Right cardiac atrium (tissue), 5 donors: ENCODE results near the gene NDUFS7. TPM values are rescaled to one million over a fixed set of nuclear protein-coding genes. Genes with fewer than 3 reads are reported as not detected.
A peak's percentile ranks its signal among the peaks of the same experiment; 100 is the strongest.

Experiments used
- ATAC-seq, 2 donors: fragments of 200-7000 bp; cut with Tn5 transposase; one replicate each; pipeline versions ENCODE4 v1.8.0 to v1.9.1; 2020; ENCODE audit warnings: moderate library complexity in 2 of 2, mild to moderate bottlenecking in 1 of 2
- DNase-seq, 3 donors: peaks; one replicate each; pipeline ENCODE4 v3.0.0-alpha.2; 2020
- H3K27ac ChIP-seq: one replicate; pipeline ENCODE4 v1.5.1; 2013; ENCODE audit warnings: mild to moderate bottlenecking, low read length, control low read depth, moderate library complexity
- H3K27me3 ChIP-seq: one replicate; pipeline ENCODE4 v1.6.1; 2013; ENCODE audit not compliant: control insufficient read depth, insufficient read depth
- H3K4me1 ChIP-seq: one replicate; pipeline ENCODE4 v1.6.1; 2013; ENCODE audit warnings: low read length; ENCODE audit not compliant: control insufficient read depth, insufficient read depth
- H3K4me3 ChIP-seq: one replicate; pipeline ENCODE4 v1.5.1; 2013; ENCODE audit warnings: low read length, control low read depth
- H3K9me3 ChIP-seq: one replicate; pipeline ENCODE4 v1.6.1; 2013; ENCODE audit warnings: low read length; ENCODE audit not compliant: control insufficient read depth
- WGBS: extraction: QIAGEN DNeasy Blood & Tissue Kit; methylation state at CpG from one replicate; pipeline ENCODE4 v1.1.7; 2013; 5-methylcytosine and 5-hydroxymethylcytosine counted together
- intact Hi-C, 4 donors: fragments of 100-400 bp; cut with DNase I; formaldehyde crosslinking; loops; one replicate each; pipeline versions ENCODE4 v1.11.0 to v1.14.0; 2022 to 2023
- polyA plus RNA-seq: library from polyadenylated mRNA; stranded (reverse); fragments of 200-250 nt; gene quantifications from one replicate; pipeline ENCODE4 v1.2.3, GENCODE V29; 2013
- total RNA-seq, 4 donors: library from RNA; stranded (reverse); fragmentation: NEBNext Ultra II Directional; extraction: Animal tissue kit (Norgen Biotek cat#: 25700); gene quantifications; one replicate each; pipeline ENCODE4 v1.2.1, GENCODE V29; 2021
- donor health status: healthy with polysubstance abuse.
- donor health status: DM: no; HTN: yes; CAD: no.
- donor health status: DM: no; HTN: no; CAD: no.
- donor health status: DM: no; HTN: yes; CAD: no; lungs with severe emphysema.
- donor health status: DM: yes; HTN: yes; CAD: no.

The NDUFS7 gene
- total and polyA plus RNA-seq, 5 donors, result 209 to 437 (median 281) TPM

DNA sequence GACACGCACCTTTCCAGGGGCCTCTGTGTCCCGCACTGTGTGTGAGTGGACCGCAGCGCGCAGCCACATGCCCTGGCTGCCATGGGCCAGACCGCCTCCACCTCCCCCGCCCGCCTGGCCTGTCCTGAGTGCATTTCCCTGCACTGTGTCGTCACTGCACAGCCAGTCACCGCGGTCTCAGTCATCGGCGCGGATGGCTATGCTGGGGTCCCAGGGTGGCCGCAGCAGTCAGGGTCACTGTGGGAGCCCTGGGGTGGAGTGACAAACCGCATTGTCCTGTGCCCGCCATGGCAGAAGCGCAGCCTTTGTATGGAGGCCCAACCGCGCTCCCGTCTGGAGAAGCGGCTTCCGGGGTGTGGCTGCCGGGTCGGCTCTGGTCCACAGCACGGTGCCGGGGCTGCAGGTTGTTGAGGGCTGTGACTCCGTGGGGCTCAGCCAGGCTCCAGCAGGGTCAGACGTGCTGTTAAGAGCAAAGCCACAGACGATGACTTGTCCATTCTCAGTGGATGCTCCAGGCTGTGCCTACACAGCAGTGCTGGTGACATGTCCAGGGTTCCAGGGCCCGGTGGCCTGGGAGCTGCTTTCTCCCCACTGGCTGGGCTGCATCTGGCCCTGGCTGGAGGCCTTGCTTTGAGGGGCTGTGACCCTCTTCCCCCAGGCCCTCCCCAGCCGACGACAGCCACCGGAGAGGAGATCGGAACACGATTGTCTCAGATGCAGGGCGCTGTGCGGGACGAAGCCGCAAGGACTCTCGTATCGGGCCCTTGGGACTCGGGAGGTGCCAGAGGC is 6.3 kb upstream of the NDUFS7 start:
- DNase-seq, result peak in 2 of 3 donors; percentile 57 to 61

DNA sequence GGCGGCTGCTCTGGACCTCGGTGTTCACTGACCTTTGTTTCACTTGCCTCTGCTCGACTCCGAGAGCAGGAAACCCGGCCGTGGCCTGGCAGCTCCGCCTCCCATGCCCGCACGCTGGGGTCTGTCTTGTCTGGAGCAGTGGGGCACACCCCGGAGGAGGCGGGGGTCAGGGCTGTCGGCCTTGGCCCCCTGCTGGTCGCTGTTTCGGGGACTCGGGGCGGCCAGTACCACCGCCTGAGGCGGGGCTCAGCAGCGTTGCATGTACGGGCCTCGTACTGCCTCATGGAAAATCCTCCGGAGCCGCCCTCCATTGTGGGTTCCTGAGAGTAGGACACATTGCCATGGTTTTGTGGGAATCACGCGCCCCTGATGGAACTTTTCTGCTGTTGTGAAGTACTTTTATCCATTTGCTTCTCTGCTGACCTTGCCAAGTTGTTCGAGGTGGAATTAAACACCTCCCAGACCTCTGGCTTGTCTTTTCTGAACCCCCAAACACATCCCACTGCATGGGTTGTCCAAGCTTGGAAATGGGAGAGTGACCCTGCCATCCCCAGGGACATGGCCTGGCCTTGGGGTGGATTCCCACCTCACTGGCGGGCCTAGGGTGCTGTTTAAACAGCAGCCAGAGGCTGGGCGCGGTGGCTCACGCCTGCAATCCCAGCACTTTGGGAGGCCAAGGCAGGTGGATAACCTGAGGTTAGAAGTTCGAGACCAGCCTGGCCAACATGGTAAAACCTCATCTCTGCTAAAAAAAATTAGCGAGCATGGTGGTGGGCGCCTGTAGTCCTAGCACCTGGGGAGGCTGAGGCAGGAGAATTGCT is 5.5 kb upstream of the NDUFS7 start:
- Histone ChIP-seq H3K27me3 (no peaks in the 10 kb centered on the region), H3K27ac (no peak overlapping the region), H3K4me3 (no peak overlapping the region), H3K9me3 (no peaks in the 10 kb centered on the region), H3K4me1 (no peaks in the 10 kb centered on the region)
- DNase-seq (peak in 2 of 3 donors; percentile 58 to 67), ATAC-seq (peak; percentile 3 to 31)
- intact Hi-C loops, result loop anchor here in 1 of 4 donors (10.0 kb wide), 1 partner anchor 93 kb away; the partner anchor contains the start of gene EFNA2
- 86% methylated on average over 33 of the region's 33 CpGs for WGBS

More for the DNA sequence above, 6.3 kb upstream of the NDUFS7 start:
- H3K9me3 ChIP-seq, result no peaks in the 10 kb centered on the region
- ATAC-seq, result no peak
- no peaks in the 10 kb centered on the region for H3K27me3 ChIP-seq
- no peak overlapping the region for H3K27ac ChIP-seq
- no peak overlapping the region for H3K4me3 ChIP-seq
- no peaks in the 10 kb centered on the region for H3K4me1 ChIP-seq
- intact Hi-C loops, result loop anchor here in 1 of 4 donors (10.0 kb wide), 1 partner anchor 93 kb away; the partner anchor contains the start of gene EFNA2
- WGBS, result 95% methylated on average over 43 of the region's 43 CpGs

DNA sequence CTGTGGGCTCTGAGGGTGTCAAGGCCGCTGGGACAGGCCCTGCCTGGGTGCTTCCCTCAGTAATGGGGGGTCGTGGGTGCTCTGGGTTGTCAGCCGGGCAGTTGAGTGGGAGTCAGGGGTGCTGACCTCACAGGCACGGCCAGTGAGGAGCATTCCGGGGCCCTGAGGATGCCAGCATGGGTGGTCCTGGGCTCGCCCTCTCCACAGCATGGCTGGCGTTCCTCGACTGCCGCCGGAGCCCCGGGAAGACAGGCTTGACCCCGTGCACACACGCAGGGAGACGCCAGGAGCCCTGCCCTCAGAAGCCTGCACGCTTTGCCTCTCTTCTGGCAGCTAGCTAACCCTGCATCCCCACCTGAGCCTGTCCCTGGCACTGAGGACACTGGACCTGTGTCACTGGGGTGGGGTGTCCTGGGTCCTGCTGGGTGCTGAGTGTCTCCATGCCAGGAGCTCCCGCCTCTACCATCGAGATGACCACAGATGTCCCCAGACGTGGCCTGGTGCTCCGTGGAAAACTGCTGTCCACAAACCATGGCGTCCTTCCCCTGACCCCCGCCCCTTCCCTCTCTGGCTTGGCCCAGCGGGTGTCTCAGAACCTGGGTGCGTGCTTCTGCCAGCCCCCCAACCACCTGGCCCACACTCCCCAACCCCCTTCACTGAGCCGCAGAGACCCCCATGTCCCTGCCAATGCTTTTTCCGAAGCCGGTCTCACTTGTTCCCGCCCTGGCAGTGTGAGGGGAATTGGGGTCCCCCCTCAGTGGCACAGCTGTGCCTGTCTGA is 4.4 kb upstream of the NDUFS7 start:
- intact Hi-C loops, result loop anchor here in 1 of 4 donors (10.0 kb wide), 1 partner anchor 95 kb away; the partner anchor contains the start of gene EFNA2
- no peaks in the 10 kb centered on the region for H3K9me3 ChIP-seq
- H3K4me3 ChIP-seq, result no peak overlapping the region
- no peaks in the 10 kb centered on the region for H3K27me3 ChIP-seq
- ATAC-seq (no peak), DNase-seq (peak in 2 of 3 donors; percentile 20 to 52)
- WGBS, result 81% methylated on average over 27 of the region's 27 CpGs
- H3K27ac ChIP-seq, result no peak overlapping the region
- H3K4me1 ChIP-seq, result no peaks in the 10 kb centered on the region

DNA sequence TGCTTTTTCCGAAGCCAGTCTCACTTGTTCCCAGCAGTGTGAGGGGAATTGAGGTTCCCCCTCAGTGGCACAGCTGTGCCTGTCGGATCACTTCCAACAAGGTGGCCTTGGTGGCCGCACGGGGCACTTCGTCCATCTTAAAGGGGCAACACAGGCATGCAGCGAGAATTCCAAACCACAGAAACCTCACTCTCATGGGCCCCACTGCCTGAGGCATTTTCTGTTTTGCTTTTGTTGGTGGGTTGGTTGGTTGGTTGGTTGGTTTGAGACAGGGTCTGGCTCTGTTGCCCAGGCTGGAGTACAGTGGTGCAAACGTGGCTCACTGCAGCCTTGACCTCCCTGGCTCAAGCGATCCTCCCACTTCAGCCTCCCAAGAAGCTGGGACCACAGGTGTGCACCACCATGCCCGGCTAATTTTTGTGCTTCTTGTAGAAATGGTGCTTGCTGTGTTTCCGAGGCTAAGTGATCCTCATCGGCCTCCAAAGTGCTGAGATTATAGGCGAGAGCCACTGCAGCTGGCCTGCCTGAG is 3.7 kb upstream of the NDUFS7 start:
- H3K27ac ChIP-seq, result no peak overlapping the region
- no peak overlapping the region for H3K4me3 ChIP-seq
- intact Hi-C loops, result loop anchor here in 2 of 4 donors (5.0 to 10.0 kb wide), 2 partner anchors 95 to 98 kb away; partner anchors contain the start of gene EFNA2 (in 1 of the 2)
- peak in 2 of 3 donors; percentile 32 to 40 for DNase-seq
- H3K9me3 ChIP-seq, result no peaks in the 10 kb centered on the region
- ATAC-seq, result no peak
- 79% methylated on average over 12 of the region's 12 CpGs for WGBS
- H3K27me3 ChIP-seq, result no peaks in the 10 kb centered on the region
- no peaks in the 10 kb centered on the region for H3K4me1 ChIP-seq

DNA sequence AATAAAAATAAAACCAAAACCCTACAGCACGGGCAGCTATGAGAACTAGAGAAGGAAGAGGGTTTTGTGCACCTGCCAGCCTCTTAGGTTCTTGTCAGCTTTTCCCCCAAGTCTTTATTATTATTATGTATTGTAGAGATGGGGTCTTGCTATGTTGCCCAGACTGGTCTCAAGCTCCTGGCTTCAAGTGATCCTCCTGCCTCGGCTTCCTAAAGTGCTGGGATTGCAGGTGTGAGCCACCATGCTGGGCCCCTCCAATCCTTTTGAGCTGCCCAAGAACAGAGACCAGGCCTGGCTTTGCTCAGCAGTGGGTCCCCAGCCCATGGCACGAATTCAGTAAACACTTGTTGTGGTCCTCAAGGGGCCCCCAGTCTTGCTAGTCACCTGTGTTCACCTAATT is 1.5 kb upstream of the NDUFS7 start:
- Histone ChIP-seq H3K27me3 (no peaks in the 10 kb centered on the region), H3K9me3 (no peaks in the 10 kb centered on the region), H3K27ac (no peak overlapping the region), H3K4me1 (no peaks in the 10 kb centered on the region), H3K4me3 (no peak overlapping the region)
- DNase-seq, result no peak
- 78% methylated on average over 3 of the region's 3 CpGs for WGBS
- ATAC-seq, result no peak
- intact Hi-C loops, result loop anchor here in 1 of 4 donors (5.0 kb wide), 1 partner anchor 100 kb away; no protein-coding TSS in a partner anchor

DNA sequence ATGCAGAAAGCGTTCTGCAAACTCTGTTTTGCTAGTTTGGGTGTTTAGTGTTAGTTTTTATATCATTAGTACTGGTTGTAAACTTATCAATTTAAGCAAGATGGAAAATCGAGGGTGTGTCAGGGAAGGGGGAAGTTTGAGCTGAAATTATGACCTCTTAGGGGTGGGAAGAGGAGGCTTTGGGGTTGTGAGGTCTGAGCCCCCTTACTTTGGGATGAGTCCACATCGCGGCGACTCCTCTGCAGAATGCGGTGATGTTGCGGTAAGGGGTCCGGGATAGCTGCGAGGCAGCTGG is 743 bp upstream of the NDUFS7 start:
- Histone ChIP-seq H3K27ac (no peak overlapping the region), H3K4me1 (no peaks in the 10 kb centered on the region), H3K9me3 (no peaks in the 10 kb centered on the region), H3K27me3 (no peaks in the 10 kb centered on the region), H3K4me3 (no peak overlapping the region)
- intact Hi-C loops, result loop anchor here in 1 of 4 donors (5.0 kb wide), 1 partner anchor 101 kb away; no protein-coding TSS in a partner anchor
- WGBS, result 16% methylated on average over 9 of the region's 9 CpGs
- DNase-seq, result no peak
- no peak for ATAC-seq

DNA sequence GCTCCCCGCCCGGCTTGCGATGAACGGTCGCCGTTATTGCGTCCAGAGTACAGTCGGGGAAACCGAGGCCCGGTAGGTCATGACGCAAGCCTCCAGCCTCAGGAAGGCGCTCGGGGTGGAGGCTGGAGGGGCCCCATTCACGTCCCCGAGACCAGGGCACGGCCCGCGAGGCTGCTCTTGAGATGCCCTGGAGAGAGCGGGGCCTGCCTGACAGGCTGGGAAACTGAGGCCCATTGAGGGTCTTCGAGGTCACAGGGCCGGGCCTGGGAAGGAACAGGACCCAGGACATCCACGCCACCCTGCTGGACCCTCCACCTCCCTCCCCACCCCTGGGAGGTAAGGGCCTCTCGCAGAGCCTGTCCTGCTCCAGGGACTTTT is 367 bp downstream of the NDUFS7 start:
- peak; percentile 3 to 17 for ATAC-seq
- under 1% methylated on average over 23 of the region's 23 CpGs for WGBS
- Histone ChIP-seq H3K4me3 (peak overlapping the region; percentile 49), H3K4me1 (no peaks in the 10 kb centered on the region), H3K27me3 (no peaks in the 10 kb centered on the region), H3K9me3 (no peaks in the 10 kb centered on the region), H3K27ac (peak overlapping the region; percentile 77)
- intact Hi-C loops, result loop anchor here in 1 of 4 donors (5.0 kb wide), 1 partner anchor 102 kb away; no protein-coding TSS in a partner anchor
- DNase-seq, result no peak

DNA sequence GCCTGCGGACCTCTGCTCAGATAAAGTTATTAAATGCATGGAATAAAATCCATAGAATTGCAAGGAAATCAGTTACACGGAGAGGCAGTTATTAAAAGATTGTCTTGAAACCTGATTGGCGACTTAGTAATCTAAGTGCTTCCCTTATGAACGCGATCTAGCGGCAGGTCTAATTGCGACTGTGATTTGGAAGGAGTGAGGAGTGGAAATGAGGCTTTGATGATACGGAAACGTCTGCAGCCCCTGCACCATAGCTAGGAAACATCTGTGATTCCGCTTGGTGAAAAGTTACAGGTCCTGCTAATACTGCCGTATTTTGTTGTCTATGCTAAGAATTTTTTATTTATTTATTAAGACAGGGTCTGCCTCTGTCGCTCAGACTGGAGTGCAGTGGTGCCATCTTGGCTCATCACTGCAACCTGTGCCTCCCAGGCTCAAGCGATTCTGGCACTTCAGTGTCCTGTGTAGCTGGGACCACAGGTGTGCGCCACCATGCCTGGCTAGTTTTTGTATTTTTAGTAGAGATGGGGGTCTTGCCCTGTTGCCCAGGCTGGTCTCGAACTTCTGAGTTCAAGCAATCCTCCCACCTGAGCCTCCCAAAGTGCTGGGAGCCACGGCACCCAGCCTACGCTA is 887 bp downstream of the NDUFS7 start:
- 31% methylated on average over 17 of the region's 17 CpGs for WGBS
- Histone ChIP-seq H3K27me3 (no peaks in the 10 kb centered on the region), H3K9me3 (no peaks in the 10 kb centered on the region), H3K4me3 (peak overlapping the region; percentile 49), H3K27ac (peak overlapping the region; percentile 77), H3K4me1 (no peaks in the 10 kb centered on the region)
- DNase-seq (no peak), ATAC-seq (no peak)
- intact Hi-C loops, result loop anchor here in 1 of 4 donors (5.0 kb wide), 1 partner anchor 102 kb away; no protein-coding TSS in a partner anchor

DNA sequence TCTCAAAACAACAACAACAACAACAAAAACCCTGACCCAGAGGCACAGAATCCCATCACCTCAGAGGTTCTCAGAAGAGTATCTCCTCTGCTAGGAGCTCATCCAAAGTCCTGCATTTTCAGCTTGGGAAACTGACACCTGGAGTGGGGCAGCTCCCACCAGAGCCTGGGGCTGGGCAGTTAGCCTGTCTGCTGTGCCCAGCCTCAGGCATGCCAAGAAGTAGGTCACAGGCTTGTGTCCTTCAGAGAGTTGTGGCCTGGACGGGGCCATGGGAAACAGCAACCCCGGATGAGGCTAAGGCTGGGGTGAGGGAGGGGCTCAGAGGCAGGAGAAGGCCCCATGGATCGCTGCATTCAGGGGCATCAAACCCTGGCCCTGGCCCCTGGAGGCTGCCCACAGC is 2.1 kb downstream of the NDUFS7 start:
- H3K27me3 ChIP-seq, result no peaks in the 10 kb centered on the region
- H3K27ac ChIP-seq, result no peak overlapping the region
- H3K9me3 ChIP-seq, result no peaks in the 10 kb centered on the region
- ATAC-seq (no peak), DNase-seq (no peak)
- no peak overlapping the region for H3K4me3 ChIP-seq
- H3K4me1 ChIP-seq, result no peaks in the 10 kb centered on the region
- intact Hi-C loops, result no loop called here
- WGBS, result 84% methylated on average over 3 of the region's 3 CpGs
